ENCODE measurements around the gene GSC.

Gene GSC

GRCh38 chr14:94769391-94770250, at the start of gene GSC:
TSS of gene GSC (minus strand) at chr14:94770113. CDS start at chr14:94770015, 98 bp downstream.
- no peak within 1 kb of the TSS for H3K27ac ChIP-seq (ENCODE audit: poor library complexity, severe bottlenecking)
- no peak for TF ChIP-seq CTCF (IDR thresholded peaks at IDR 0.05; ENCODE audit: poor library complexity, severe bottlenecking)
- no peaks in the 10 kb centered on the region for H3K9me3 ChIP-seq (ENCODE audit: severe bottlenecking)
- peaks cover 100% of the 10 kb centered on the region for H3K27me3 ChIP-seq (ENCODE audit: insufficient read depth, poor library complexity, severe bottlenecking)
- DNase-seq (ENCODE audit: low spot score) (no peak), ATAC-seq (ENCODE audit: low read depth) (peak; percentile 66)
- no peaks in the 10 kb centered on the region for H3K36me3 ChIP-seq (ENCODE audit: low read depth)
- H3K4me3 ChIP-seq (ENCODE audit: severe bottlenecking), result peak within 1 kb of the TSS; percentile 32
- H3K4me1 ChIP-seq (ENCODE audit: insufficient read depth, poor library complexity, severe bottlenecking), result no peaks in the 10 kb centered on the region

- Histone ChIP-seq H3K36me3 (ENCODE audit: low read depth) (no peaks in the 10 kb centered on the region), H3K4me3 (ENCODE audit: severe bottlenecking) (no peak overlapping the region), H3K27ac (ENCODE audit: poor library complexity, severe bottlenecking) (no peak overlapping the region), H3K27me3 (ENCODE audit: insufficient read depth, poor library complexity, severe bottlenecking) (no peaks in the 10 kb centered on the region), H3K4me1 (ENCODE audit: insufficient read depth, poor library complexity, severe bottlenecking) (no peaks in the 10 kb centered on the region), H3K9me3 (ENCODE audit: severe bottlenecking) (no peaks in the 10 kb centered on the region)
- no peak for TF ChIP-seq CTCF (IDR thresholded peaks at IDR 0.05; ENCODE audit: poor library complexity, severe bottlenecking)
- DNase-seq (ENCODE audit: low spot score) (no peak), ATAC-seq (ENCODE audit: low read depth) (no peak)
These were observed 49.6 kb upstream of the GSC start for GRCh38 chr14:94819531-94819930.

GRCh38 chr14:94816113-94816512, 46.2 kb upstream of the GSC start:
- DNase-seq (ENCODE audit: low spot score) (no peak), ATAC-seq (ENCODE audit: low read depth) (peak; percentile 36; the same call in 1 of the 3 replicates)

GRCh38 chr14:94805680-94806288, 35.9 kb upstream of the GSC start:
- Histone ChIP-seq H3K27me3 (ENCODE audit: insufficient read depth, poor library complexity, severe bottlenecking) (peaks cover 10% of the 10 kb centered on the region), H3K4me3 (ENCODE audit: severe bottlenecking) (no peak overlapping the region), H3K9me3 (ENCODE audit: severe bottlenecking) (no peaks in the 10 kb centered on the region), H3K27ac (ENCODE audit: poor library complexity, severe bottlenecking) (no peak overlapping the region), H3K4me1 (ENCODE audit: insufficient read depth, poor library complexity, severe bottlenecking) (peaks cover 3% of the 10 kb centered on the region), H3K36me3 (ENCODE audit: low read depth) (no peaks in the 10 kb centered on the region)
- TF ChIP-seq CTCF (IDR thresholded peaks at IDR 0.05; ENCODE audit: poor library complexity, severe bottlenecking), result no peak
- ATAC-seq (ENCODE audit: low read depth), result no peak
- DNase-seq (ENCODE audit: low spot score), result no peak

More at GRCh38 chr14:94816113-94816512, 46.2 kb upstream of the GSC start:
- Histone ChIP-seq H3K27ac (ENCODE audit: poor library complexity, severe bottlenecking) (no peak overlapping the region), H3K27me3 (ENCODE audit: insufficient read depth, poor library complexity, severe bottlenecking) (no peaks in the 10 kb centered on the region), H3K9me3 (ENCODE audit: severe bottlenecking) (no peaks in the 10 kb centered on the region), H3K4me3 (ENCODE audit: severe bottlenecking) (no peak overlapping the region), H3K4me1 (ENCODE audit: insufficient read depth, poor library complexity, severe bottlenecking) (no peaks in the 10 kb centered on the region), H3K36me3 (ENCODE audit: low read depth) (no peaks in the 10 kb centered on the region)
- TF ChIP-seq CTCF (IDR thresholded peaks at IDR 0.05; ENCODE audit: poor library complexity, severe bottlenecking), result peak; percentile 19
